Left lobe of liver (tissue), 2 donors: ENCODE data around the gene RIOK3. TPM values are rescaled to one million over a fixed set of nuclear protein-coding genes. Genes with fewer than 3 reads are reported as not detected.
"Not testable (repeated sequence)": the region's sequence is repeated elsewhere in the genome, so short reads cannot be mapped to it uniquely, and the experiment has no call there.

Source experiments
- ATAC-seq: fragments of 200-7000 bp; cut with Tn5 transposase; one replicate; pipeline ENCODE4 v1.9.1; 2020; ENCODE audit warnings: mild to moderate bottlenecking, moderate library complexity
- DNase-seq: peaks from one replicate; pipeline ENCODE4 v3.0.0-alpha.2; 2020; ENCODE audit warnings: low spot score
- total RNA-seq: library from RNA; stranded (reverse); gene quantifications from one replicate; pipeline ENCODE4 v1.2.1, GENCODE V29; 2021
- donor health status: DM: no; HTN: no; CAD: no; lungs with moderate emphysema.
- donor health status: DM: no; HTN: yes; CAD: no.

Gene RIOK3
- total RNA-seq, result 41.0 TPM

GRCh38 chr18:23452728-23453679 is at the start of gene RIOK3:
RIOK3 (plus strand) TSS chr18:23453287; CDS start chr18:23453440, 153 bp downstream.
- ATAC-seq (peak; percentile 95), DNase-seq (peak; percentile 99)

GRCh38 chr18:23403310-23403709 is 49.8 kb upstream of the RIOK3 start:
- no peak for DNase-seq

GRCh38 chr18:23405636-23406035 is 47.5 kb upstream of the RIOK3 start:
- DNase-seq, result no peak
- no peak for ATAC-seq

More at GRCh38 chr18:23403310-23403709, 49.8 kb upstream of the RIOK3 start:
- no peak for ATAC-seq

GRCh38 chr18:23406271-23406787 is 46.8 kb upstream of the RIOK3 start:
- no peak for DNase-seq

GRCh38 chr18:23412351-23412964 is 40.6 kb upstream of the RIOK3 start:
- ATAC-seq (no peak), DNase-seq (no peak)

More at GRCh38 chr18:23406271-23406787, 46.8 kb upstream of the RIOK3 start:
- peak; percentile 44 for ATAC-seq

- DNase-seq, result no peak
- peak; percentile 58 for ATAC-seq
These were observed 37.6 kb upstream of the RIOK3 start for GRCh38 chr18:23415515-23415914.

- DNase-seq, result no peak
- ATAC-seq, result peak; percentile 48
These were observed 36.8 kb upstream of the RIOK3 start for GRCh38 chr18:23416298-23416697.

- ATAC-seq, result peak; percentile 68
- DNase-seq, result no peak
These were observed 31.8 kb upstream of the RIOK3 start for GRCh38 chr18:23421277-23421676.

- ATAC-seq (no peak), DNase-seq (peak; percentile 54)
These were observed 30.2 kb upstream of the RIOK3 start for GRCh38 chr18:23422751-23423418.

- DNase-seq (no peak), ATAC-seq (no peak)
These were observed 28.5 kb upstream of the RIOK3 start for GRCh38 chr18:23424616-23425015.

- DNase-seq, result no peak
- ATAC-seq, result no peak
These were observed 24.3 kb upstream of the RIOK3 start for GRCh38 chr18:23428821-23429220.

- not testable (repeated sequence) for ATAC-seq, DNase-seq
These were observed 23.5 kb upstream of the RIOK3 start for GRCh38 chr18:23429538-23429937.

- ATAC-seq (no peak), DNase-seq (no peak)
These were observed 19.7 kb upstream of the RIOK3 start for GRCh38 chr18:23433360-23433759.

- ATAC-seq, result peak; percentile 96
- peak; percentile 85 for DNase-seq
These were observed 15.6 kb upstream of the RIOK3 start for GRCh38 chr18:23437357-23438045.

- ATAC-seq, result no peak
These were observed 15.1 kb upstream of the RIOK3 start for GRCh38 chr18:23438046-23438377.

GRCh38 chr18:23438608-23439366 is 14.3 kb upstream of the RIOK3 start:
- DNase-seq (no peak), ATAC-seq (peak; percentile 17)

More at GRCh38 chr18:23438046-23438377, 15.1 kb upstream of the RIOK3 start:
- no peak for DNase-seq

- ATAC-seq (no peak), DNase-seq (no peak)
These were observed 13.0 kb upstream of the RIOK3 start for GRCh38 chr18:23440131-23440530.

- peak; percentile 66 for ATAC-seq
These were observed 10.1 kb upstream of the RIOK3 start for GRCh38 chr18:23442958-23443357.

GRCh38 chr18:23448291-23448690 is 4.8 kb upstream of the RIOK3 start:
- DNase-seq, result no peak
- ATAC-seq, result no peak

More at GRCh38 chr18:23442958-23443357, 10.1 kb upstream of the RIOK3 start:
- DNase-seq, result no peak

GRCh38 chr18:23450022-23450421 is 3.1 kb upstream of the RIOK3 start:
- ATAC-seq (no peak), DNase-seq (no peak)
